Esophagus (tissue), 2 donors: ENCODE data around the gene CERK. TPM values are rescaled to one million over a fixed set of nuclear protein-coding genes. Genes with fewer than 3 reads are reported as not detected.
A peak's percentile ranks its signal among the peaks of the same experiment; 100 is the strongest.

Source experiments
- H3K27ac ChIP-seq, 2 donors: one replicate each; pipeline ENCODE4 v1.5.1; 2013; ENCODE audit warnings: low read depth in 2 of 2, mild to moderate bottlenecking in 2 of 2, inconsistent platforms in 1 of 2, low read length in 1 of 2, moderate library complexity in 1 of 2
- H3K27me3 ChIP-seq, 2 donors: one replicate each; pipeline ENCODE4 v1.6.1; 2013; ENCODE audit warnings: low read length in 2 of 2, control low read depth in 1 of 2, mild to moderate bottlenecking in 1 of 2; ENCODE audit not compliant: insufficient read depth in 2 of 2, control insufficient read depth in 1 of 2
- H3K36me3 ChIP-seq, 2 donors: one replicate each; pipeline ENCODE4 v1.6.1; 2013; ENCODE audit warnings: low read length in 1 of 2; ENCODE audit not compliant: control insufficient read depth in 2 of 2, insufficient read depth in 2 of 2
- H3K4me1 ChIP-seq, 2 donors: one replicate each; pipeline ENCODE4 v1.6.1; 2013; ENCODE audit warnings: low read length in 1 of 2; ENCODE audit not compliant: control insufficient read depth in 2 of 2, insufficient read depth in 2 of 2
- H3K4me3 ChIP-seq, 2 donors: one replicate each; pipeline ENCODE4 v1.5.1; 2013; ENCODE audit warnings: low read length in 2 of 2, mild to moderate bottlenecking in 2 of 2, low read depth in 1 of 2, moderate library complexity in 1 of 2
- H3K9me3 ChIP-seq, 2 donors: one replicate each; pipeline ENCODE4 v1.6.1; 2013; ENCODE audit warnings: mild to moderate bottlenecking in 2 of 2, low read depth in 1 of 2, low read length in 1 of 2, moderate library complexity in 1 of 2; ENCODE audit not compliant: control insufficient read depth in 2 of 2, insufficient read depth in 1 of 2
- WGBS, 2 donors: extraction: QIAGEN DNeasy Blood & Tissue Kit; methylation state at CpG; one replicate each; pipeline ENCODE4 v1.1.7; 2013; 5-methylcytosine and 5-hydroxymethylcytosine counted together
- polyA plus RNA-seq, 2 donors: library from polyadenylated mRNA; stranded (reverse); fragments of 200-250 nt; gene quantifications; one replicate each; pipeline ENCODE4 v1.2.3, GENCODE V29; 2013
- donor health status: healthy with polysubstance abuse.
- donor health status: Bipolar disorder and iron deficiency.

The CERK gene
- polyA plus RNA-seq, 2 donors: 8.7 to 13.4 TPM

DNA sequence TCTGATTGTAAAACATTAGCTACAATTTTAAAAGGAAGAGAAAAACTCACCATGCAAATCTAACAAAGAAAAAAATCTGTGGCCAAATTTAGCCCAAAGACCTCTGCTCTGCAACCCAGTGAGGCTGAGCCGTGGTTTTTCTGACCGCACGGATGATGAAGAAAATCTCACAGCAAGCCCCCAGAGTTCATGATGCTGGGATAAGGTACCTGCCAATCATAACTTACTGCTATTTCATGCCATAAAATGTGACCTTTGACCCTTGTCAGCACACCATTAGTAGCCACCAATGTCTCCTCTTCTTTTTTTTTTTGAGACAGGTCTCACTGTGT, 11.1 kb downstream of the CERK start:
- 90 to 93% methylated on average over 3 of the region's 3 CpGs for WGBS, 2 donors
- Histone ChIP-seq H3K36me3 (peaks cover 3 to 8% of the 10 kb centered on the region in 2 donors), H3K9me3 (no peaks in the 10 kb centered on the region), H3K4me1 (peaks cover 11 to 29% of the 10 kb centered on the region in 2 donors), H3K4me3 (no peak overlapping the region), H3K27me3 (no peaks in the 10 kb centered on the region), H3K27ac (no peak overlapping the region)

DNA sequence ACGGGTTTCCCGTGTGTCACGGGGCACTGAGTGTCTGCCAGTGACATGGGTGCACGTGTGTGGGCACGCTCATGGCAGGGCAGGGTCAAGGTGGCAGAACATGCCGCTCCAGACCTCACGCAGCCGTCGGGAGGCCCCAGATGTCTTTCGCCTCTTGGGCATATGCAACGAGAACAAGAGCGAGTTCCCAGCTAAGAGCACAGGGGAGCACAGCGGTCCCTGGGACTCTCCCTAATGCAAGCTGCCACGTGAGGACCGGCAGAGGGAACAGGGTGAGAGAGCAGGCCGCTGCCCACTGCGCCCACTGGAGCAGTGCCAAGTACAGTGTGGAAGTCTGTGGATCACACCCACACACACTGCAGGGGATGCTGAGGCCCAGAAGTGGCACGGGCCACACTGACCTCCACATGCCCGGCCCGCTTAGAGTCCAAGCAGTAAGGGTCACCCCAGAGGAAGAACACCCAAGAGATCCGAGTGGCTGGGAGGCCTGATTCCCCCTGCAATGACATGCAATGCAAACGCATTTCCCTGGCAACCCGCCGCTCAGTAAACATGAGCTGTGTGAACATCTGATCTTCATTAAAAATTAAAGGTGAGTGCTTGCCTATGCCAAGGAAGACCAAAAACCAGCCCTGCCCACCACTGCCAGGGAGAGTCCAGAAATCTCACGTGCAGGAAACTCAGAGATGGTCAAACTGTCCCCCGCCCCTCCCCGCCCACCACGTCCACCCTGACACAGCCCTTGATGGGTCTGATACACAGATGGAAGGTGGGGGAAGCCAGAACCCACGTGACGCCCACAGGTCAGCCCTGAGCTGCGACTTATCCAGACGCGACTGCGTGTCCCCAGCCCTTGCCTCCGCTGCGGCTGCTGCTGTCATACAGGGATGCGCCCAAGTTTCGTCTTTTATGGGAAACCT, 11.7 kb downstream of the CERK start:
- WGBS, 2 donors: 60 to 70% methylated on average over 38 of the region's 38 CpGs
- Histone ChIP-seq H3K4me3 (no peak overlapping the region), H3K36me3 (peaks cover 3 to 8% of the 10 kb centered on the region in 2 donors), H3K27ac (no peak overlapping the region), H3K4me1 (peaks cover 10 to 29% of the 10 kb centered on the region in 2 donors), H3K27me3 (no peaks in the 10 kb centered on the region), H3K9me3 (no peaks in the 10 kb centered on the region)

DNA sequence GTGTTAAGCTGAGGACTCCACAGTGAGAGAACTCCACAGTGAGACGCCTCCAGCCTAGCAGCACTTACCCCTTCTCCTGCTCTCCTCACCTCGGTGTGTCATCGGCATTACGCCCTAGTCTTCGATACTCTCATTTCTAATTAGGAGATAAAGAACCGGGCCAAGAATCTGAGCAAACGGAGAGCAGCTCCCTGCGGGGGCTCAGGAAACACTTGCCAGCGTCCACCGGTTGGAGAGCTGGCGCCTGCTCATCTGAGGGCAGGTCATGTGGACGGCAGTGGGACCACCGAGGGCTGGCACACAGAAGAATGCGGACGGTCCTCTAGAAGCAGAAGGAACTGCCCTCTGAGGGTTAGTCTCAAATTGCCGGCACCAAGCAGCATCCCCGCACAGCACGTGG, 13.0 kb downstream of the CERK start:
- Histone ChIP-seq H3K4me3 (no peak overlapping the region), H3K27ac (no peak overlapping the region), H3K9me3 (no peaks in the 10 kb centered on the region), H3K27me3 (no peaks in the 10 kb centered on the region), H3K36me3 (peaks cover 3 to 8% of the 10 kb centered on the region in 2 donors), H3K4me1 (peaks cover 8 to 21% of the 10 kb centered on the region in 2 donors)
- WGBS, 2 donors: 91% methylated on average over 18 of the region's 18 CpGs

DNA sequence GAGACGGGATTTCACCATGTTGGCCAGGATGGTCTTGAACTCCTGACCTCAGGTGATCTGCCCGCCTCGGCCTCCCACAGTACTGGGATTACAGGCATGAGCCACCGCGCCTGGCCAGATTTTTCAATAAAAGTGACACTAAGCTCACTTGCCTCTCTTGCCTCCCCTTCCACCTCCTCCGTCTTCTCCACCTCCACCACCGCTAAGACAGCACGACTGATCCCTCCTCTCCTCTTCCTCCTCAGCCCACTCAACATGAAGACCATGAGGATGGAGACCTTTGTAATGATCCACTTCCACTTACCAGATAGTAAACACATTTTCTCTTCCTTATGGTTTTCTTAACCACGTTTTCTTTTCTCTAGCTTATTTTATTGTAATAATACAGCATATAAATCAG, 14.2 kb downstream of the CERK start:
- Histone ChIP-seq H3K4me3 (no peak overlapping the region), H3K27me3 (no peaks in the 10 kb centered on the region), H3K4me1 (peaks cover 8 to 20% of the 10 kb centered on the region in 2 donors), H3K36me3 (peaks cover 3 to 17% of the 10 kb centered on the region in 2 donors), H3K9me3 (no peaks in the 10 kb centered on the region), H3K27ac (no peak overlapping the region)
- 92 to 94% methylated on average over 9 of the region's 9 CpGs for WGBS, 2 donors

DNA sequence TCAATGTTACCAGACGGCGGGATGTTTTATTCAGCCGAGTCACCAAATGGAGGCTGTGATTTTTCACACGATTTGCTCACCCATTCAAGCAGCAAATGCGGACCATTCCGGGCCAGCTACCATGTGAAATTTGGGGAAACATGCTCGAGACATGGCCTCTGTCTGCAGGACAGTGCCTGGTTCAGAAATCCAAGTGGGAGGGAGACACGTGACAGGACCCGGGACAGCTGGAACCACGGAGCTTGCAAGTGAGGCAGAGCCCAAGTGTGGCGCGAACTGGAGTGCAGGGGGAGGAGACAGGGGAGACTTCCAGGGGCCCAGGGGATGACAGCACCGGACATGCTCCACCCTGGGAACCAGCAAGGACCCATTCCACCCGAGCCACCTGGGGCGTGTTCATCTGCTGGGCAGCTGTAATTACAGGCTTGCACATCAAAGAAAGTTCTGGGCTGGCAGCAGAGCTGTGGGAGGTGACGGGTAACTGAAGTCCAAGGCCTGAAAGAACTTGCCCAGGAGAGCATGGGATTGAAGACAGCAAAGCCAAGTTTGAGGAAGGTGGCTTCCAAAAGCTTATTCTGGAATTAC, 16.5 kb downstream of the CERK start:
- Histone ChIP-seq H3K9me3 (no peaks in the 10 kb centered on the region), H3K27ac (peak overlapping the region in 1 of 2 donors; percentile 51), H3K27me3 (no peaks in the 10 kb centered on the region), H3K36me3 (peaks cover 7 to 18% of the 10 kb centered on the region in 2 donors), H3K4me3 (no peak overlapping the region), H3K4me1 (peaks cover 8 to 13% of the 10 kb centered on the region in 2 donors)
- 58 to 67% methylated on average over 16 of the region's 16 CpGs for WGBS, 2 donors

DNA sequence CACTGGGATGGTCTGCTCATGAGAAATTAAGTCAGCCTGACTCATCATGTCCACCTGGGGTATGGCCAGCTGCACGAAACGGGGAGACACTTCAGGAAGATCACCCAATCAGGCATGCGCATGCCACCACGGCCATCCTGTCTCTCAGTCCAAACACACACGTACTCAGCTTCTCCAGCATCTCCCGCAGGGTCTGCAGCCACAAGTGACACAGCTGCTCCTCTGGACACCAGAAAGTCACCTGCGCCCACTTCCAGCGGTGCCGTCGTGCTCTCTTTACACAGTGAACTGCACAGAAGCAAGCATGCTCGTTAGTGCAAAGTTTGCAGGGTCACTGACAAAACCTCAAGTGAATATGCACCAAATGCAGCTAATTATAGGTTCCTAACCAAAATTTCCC, 18.1 kb downstream of the CERK start:
- no peak overlapping the region for H3K27ac ChIP-seq
- H3K36me3 ChIP-seq: peaks cover 7 to 15% of the 10 kb centered on the region in 2 donors
- no peaks in the 10 kb centered on the region for H3K27me3 ChIP-seq
- H3K4me1 ChIP-seq: peaks cover 4 to 6% of the 10 kb centered on the region in 2 donors
- no peak overlapping the region for H3K4me3 ChIP-seq
- H3K9me3 ChIP-seq: no peaks in the 10 kb centered on the region
- 90 to 93% methylated on average over 11 of the region's 11 CpGs for WGBS, 2 donors

DNA sequence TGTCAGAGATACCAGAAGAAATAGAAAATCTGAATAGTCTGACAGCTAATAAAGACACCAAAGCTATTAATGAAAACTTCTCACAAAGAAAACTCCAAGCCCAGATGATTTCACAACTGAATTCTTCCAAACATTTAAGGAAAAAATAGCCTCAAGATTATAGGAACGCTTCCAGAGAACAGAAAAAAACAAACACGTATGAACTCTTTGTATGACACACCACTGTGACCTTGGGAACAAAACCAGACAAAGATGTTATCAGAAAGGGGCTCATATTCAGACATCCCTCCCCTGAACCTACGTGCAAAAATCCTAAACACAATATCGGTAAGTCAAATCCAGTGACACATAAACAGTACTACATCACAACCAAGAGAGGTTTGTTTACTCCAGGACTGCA, 23.5 kb downstream of the CERK start:
- Histone ChIP-seq H3K36me3 (peaks cover 4 to 12% of the 10 kb centered on the region in 2 donors), H3K9me3 (no peaks in the 10 kb centered on the region), H3K27me3 (no peaks in the 10 kb centered on the region), H3K4me3 (no peak overlapping the region), H3K27ac (no peak overlapping the region), H3K4me1 (no peaks in the 10 kb centered on the region)
- WGBS, 2 donors: 46 to 51% methylated on average over 4 of the region's 4 CpGs

DNA sequence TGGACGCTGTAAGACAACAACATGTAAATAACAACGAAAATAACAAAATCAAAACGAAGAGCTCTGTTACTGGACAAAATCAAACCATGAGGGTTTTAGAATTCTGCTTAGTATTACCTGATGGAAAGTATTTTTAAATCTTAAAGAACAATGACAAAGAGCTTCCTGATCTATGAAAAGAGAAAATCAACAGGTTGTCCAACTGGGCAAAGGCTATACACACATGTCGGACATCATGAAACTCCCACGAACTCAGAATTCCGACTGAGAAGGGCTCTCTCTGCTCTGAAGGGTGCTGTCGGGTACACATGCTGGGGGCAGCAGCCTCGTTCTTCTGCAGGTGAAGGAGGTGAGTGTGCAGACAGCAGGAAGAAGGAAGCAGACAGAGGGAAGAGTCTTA, 25.8 kb downstream of the CERK start:
- Histone ChIP-seq H3K4me1 (no peaks in the 10 kb centered on the region), H3K27ac (no peak overlapping the region), H3K4me3 (no peak overlapping the region), H3K9me3 (no peaks in the 10 kb centered on the region), H3K27me3 (no peaks in the 10 kb centered on the region), H3K36me3 (peaks cover 15 to 24% of the 10 kb centered on the region in 2 donors)
- WGBS, 2 donors: 92 to 94% methylated on average over 8 of the region's 8 CpGs

DNA sequence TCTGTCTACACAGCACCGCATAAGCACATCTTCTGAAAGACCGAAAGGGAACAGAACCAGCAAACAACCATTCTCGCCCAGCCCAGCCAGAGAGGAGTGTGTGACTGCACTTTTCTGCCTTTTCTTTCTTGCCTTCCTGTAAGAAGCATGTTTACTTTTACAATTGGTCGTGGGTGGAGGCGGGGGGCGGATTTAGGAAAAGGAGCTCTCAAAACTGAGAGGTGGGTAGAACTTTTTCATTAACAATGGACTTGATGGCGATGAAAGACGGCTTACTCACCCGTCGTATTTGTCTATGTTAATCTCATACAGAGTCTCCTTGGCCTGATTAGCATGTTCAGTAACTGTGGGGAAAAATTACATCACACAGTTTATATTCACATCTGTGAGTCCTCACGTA, 27.2 kb downstream of the CERK start:
- peaks cover 15 to 35% of the 10 kb centered on the region in 2 donors for H3K36me3 ChIP-seq
- no peaks in the 10 kb centered on the region for H3K4me1 ChIP-seq
- peak overlapping the region in 1 of 2 donors; percentile 44 for H3K27ac ChIP-seq
- H3K9me3 ChIP-seq: no peaks in the 10 kb centered on the region
- 73 to 81% methylated on average over 11 of the region's 11 CpGs for WGBS, 2 donors
- no peaks in the 10 kb centered on the region for H3K27me3 ChIP-seq
- no peak overlapping the region for H3K4me3 ChIP-seq
